H9 (cell line): ENCODE results near the gene NCOA1. TPM values are rescaled to one million over a fixed set of nuclear protein-coding genes. Genes with fewer than 3 reads are reported as not detected.

Source experiments
- DNase-seq: peaks from one replicate; pipeline ENCODE4 v3.0.0-alpha.2; 2017
- H2AFZ ChIP-seq: one replicate; pipeline ENCODE4 v1.6.1; 2013; ENCODE audit warnings: mild to moderate bottlenecking, low read length, control low read depth, moderate library complexity
- H2AK5ac ChIP-seq: 2 replicates; pipeline ENCODE4 v1.6.1; 2013; ENCODE audit warnings: low read length, control low read depth, mixed read lengths; ENCODE audit not compliant: insufficient read length
- H2BK120ac ChIP-seq: one replicate; pipeline ENCODE4 v1.6.1; 2013; ENCODE audit warnings: low read depth, mild to moderate bottlenecking, low read length, control low read depth, inconsistent platforms; ENCODE audit not compliant: poor library complexity, severe bottlenecking
- H2BK12ac ChIP-seq: 2 replicates; pipeline ENCODE4 v1.6.1; 2013; ENCODE audit warnings: low read length, control low read depth, mixed read lengths, low read depth; ENCODE audit not compliant: insufficient read length
- H2BK15ac ChIP-seq: 2 replicates; pipeline ENCODE4 v1.6.1; 2013; ENCODE audit warnings: low read depth, low read length, control low read depth
- H2BK20ac ChIP-seq: one replicate; pipeline ENCODE4 v1.6.1; 2013; ENCODE audit warnings: low read depth, mild to moderate bottlenecking, low read length, control low read depth, inconsistent platforms; ENCODE audit not compliant: poor library complexity, severe bottlenecking
- H2BK5ac ChIP-seq: 2 replicates; pipeline ENCODE4 v1.6.1; 2013; ENCODE audit warnings: low read length, control low read depth, mixed read lengths; ENCODE audit not compliant: insufficient read length
- H3K14ac ChIP-seq: 2 replicates; pipeline ENCODE4 v1.6.1; 2013; ENCODE audit warnings: low read length, control low read depth; ENCODE audit not compliant: insufficient read depth
- H3K18ac ChIP-seq: 2 replicates; pipeline ENCODE4 v1.6.1; 2013; ENCODE audit warnings: low read depth, mild to moderate bottlenecking, mixed read lengths, low read length, control low read depth; ENCODE audit not compliant: insufficient read length
- H3K23ac ChIP-seq: 2 replicates; pipeline ENCODE4 v1.6.1; 2013; ENCODE audit warnings: low read length, control low read depth, mixed read lengths, low read depth; ENCODE audit not compliant: insufficient read length
- H3K23me2 ChIP-seq: 2 replicates; pipeline ENCODE4 v1.6.1; 2013; ENCODE audit warnings: low read depth, mild to moderate bottlenecking, mixed read lengths, low read length, control low read depth; ENCODE audit not compliant: insufficient read length, poor library complexity, severe bottlenecking
- H3K27ac ChIP-seq: 2 replicates; pipeline ENCODE4 v1.5.1; 2013; ENCODE audit warnings: low read length, control low read depth, mixed read lengths, low read depth; ENCODE audit not compliant: insufficient read length
- H3K27me3 ChIP-seq: 2 replicates; pipeline ENCODE4 v1.6.1; 2013; ENCODE audit warnings: low read length, control low read depth, inconsistent platforms; ENCODE audit not compliant: insufficient read depth
- H3K4ac ChIP-seq: 2 replicates; pipeline ENCODE4 v1.6.1; 2013; ENCODE audit warnings: low read depth, mild to moderate bottlenecking, control low read depth, inconsistent platforms, low read length, moderate library complexity
- H3K4me1 ChIP-seq: 2 replicates; pipeline ENCODE4 v1.6.1; 2013; ENCODE audit warnings: low read length, control low read depth, inconsistent platforms; ENCODE audit not compliant: insufficient read depth
- H3K4me2 ChIP-seq: 2 replicates; pipeline ENCODE4 v1.6.1; 2013; ENCODE audit warnings: low read length, control low read depth, mixed read lengths; ENCODE audit not compliant: insufficient read length, insufficient read depth
- H3K56ac ChIP-seq: 2 replicates; pipeline ENCODE4 v1.6.1; 2013; ENCODE audit warnings: low read depth, mild to moderate bottlenecking, mixed read lengths, low read length, control low read depth; ENCODE audit not compliant: insufficient read length
- H3K79me1 ChIP-seq: 2 replicates; pipeline ENCODE4 v1.6.1; 2013; ENCODE audit warnings: low read depth, mild to moderate bottlenecking, moderate library complexity, low read length, control low read depth, inconsistent platforms; ENCODE audit not compliant: insufficient read depth, poor library complexity, severe bottlenecking
- H3K79me2 ChIP-seq: 2 replicates; pipeline ENCODE4 v1.6.1; 2013; ENCODE audit warnings: low read length, control low read depth, inconsistent platforms; ENCODE audit not compliant: insufficient read depth
- H3K9ac ChIP-seq: 2 replicates; pipeline ENCODE4 v1.6.1; 2013; ENCODE audit warnings: low read length, control low read depth, mixed read lengths; ENCODE audit not compliant: insufficient read length; ENCODE audit errors: extremely low read depth
- H3K9me3 ChIP-seq: one replicate; pipeline ENCODE4 v1.6.1; 2013; ENCODE audit warnings: low read depth, low read length, inconsistent platforms; ENCODE audit not compliant: control insufficient read depth
- H3T11ph ChIP-seq: one replicate; pipeline ENCODE4 v1.6.1; 2013; ENCODE audit warnings: mild to moderate bottlenecking, low read length, control low read depth, inconsistent platforms
- H4K20me1 ChIP-seq: one replicate; pipeline ENCODE4 v1.6.1; 2013; ENCODE audit not compliant: control insufficient read depth, insufficient read length, insufficient read depth
- H4K5ac ChIP-seq: 2 replicates; pipeline ENCODE4 v1.6.1; 2013; ENCODE audit warnings: low read depth, mild to moderate bottlenecking, mixed read lengths, low read length, control low read depth; ENCODE audit not compliant: insufficient read length
- H4K8ac ChIP-seq: replicated peaks from 2 replicates; pipeline ENCODE4 v1.6.1; 2013; ENCODE audit warnings: low read length, control low read depth, mixed read lengths, low read depth; ENCODE audit not compliant: insufficient read length
- H4K91ac ChIP-seq: 2 replicates; pipeline ENCODE4 v1.6.1; 2013; ENCODE audit warnings: low read depth, mild to moderate bottlenecking, moderate library complexity, mixed read lengths, low read length, control low read depth; ENCODE audit not compliant: insufficient read length
- H3K27ac Mint-ChIP-seq, 3 experiments: 2 replicates in 2 of 3; 3 replicates in 1 of 3; pipeline ENCODE4 v1.8.0; 2020 to 2021; ENCODE audit warnings: mixed read lengths in 3 of 3, mild to moderate bottlenecking in 1 of 3, moderate library complexity in 1 of 3
- H3K27me3 Mint-ChIP-seq: 2 replicates; pipeline ENCODE4 v1.8.0; 2021; ENCODE audit warnings: low read depth, mild to moderate bottlenecking, moderate library complexity, mixed read lengths
- H3K36me3 Mint-ChIP-seq, 3 experiments: 2 replicates in 2 of 3; 3 replicates in 1 of 3; pipeline ENCODE4 v1.8.0; 2020 to 2021; ENCODE audit warnings: low read depth in 3 of 3, mixed read lengths in 3 of 3; ENCODE audit not compliant: insufficient read depth in 1 of 3
- H3K4me1 Mint-ChIP-seq, 2 experiments: 2 replicates each; pipeline ENCODE4 v1.8.0; 2020; ENCODE audit warnings: mixed read lengths in 2 of 2
- H3K4me3 Mint-ChIP-seq, 2 experiments: 2 replicates in 1 of 2; 3 replicates in 1 of 2; pipeline ENCODE4 v1.8.0; 2020 to 2021; ENCODE audit warnings: mild to moderate bottlenecking in 2 of 2, mixed read lengths in 2 of 2, moderate library complexity in 1 of 2
- H3K9me3 Mint-ChIP-seq, 2 experiments: 2 replicates in 1 of 2; 3 replicates in 1 of 2; pipeline ENCODE4 v1.8.0; 2020; ENCODE audit warnings: mild to moderate bottlenecking in 2 of 2, mixed read lengths in 2 of 2, moderate library complexity in 1 of 2
- CTCF ChIP-seq: fragments of 200-600 bp; sonication (generic); conservative IDR thresholded peaks from 3 replicates; pipeline ENCODE4 v1.8.0; 2021; ENCODE audit warnings: antibody characterized with exemption, mild to moderate bottlenecking
- WGBS: extraction: QIAGEN DNeasy Blood & Tissue Kit; methylation state at CpG from one replicate; pipeline ENCODE4 v1.1.7; 2013; ENCODE audit warnings: missing lambda C conversion rate, low lambda C conversion rate, mixed read lengths; ENCODE audit not compliant: insufficient read length; ENCODE audit errors: extremely low coverage; 5-methylcytosine and 5-hydroxymethylcytosine counted together
- total RNA-seq: library from RNA; stranded (reverse); gene quantifications from 2 replicates; pipeline ENCODE4 v1.2.1, GENCODE V29; 2021

The NCOA1 gene
- total RNA-seq, 1 experiment from 2014 or later, result 14.8 TPM

DNA sequence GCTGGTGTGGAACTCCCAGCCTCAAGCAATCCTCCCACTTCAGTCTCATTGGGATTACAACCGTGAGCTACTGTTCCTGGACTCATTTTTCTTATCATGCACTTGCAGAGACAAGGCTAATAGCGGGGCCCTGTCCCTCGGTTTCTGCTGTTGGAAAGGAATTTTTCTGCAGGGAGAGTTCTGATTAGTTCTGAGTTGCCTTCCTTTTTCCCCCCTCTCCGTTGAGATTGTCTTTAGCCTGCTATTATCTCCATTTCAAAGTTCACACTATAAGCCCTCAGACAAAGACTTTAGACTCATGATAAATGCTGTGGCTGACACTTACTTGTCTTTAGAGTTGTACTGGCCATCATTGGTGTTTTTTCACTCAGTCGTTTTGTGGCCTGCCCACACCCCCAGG is 97.2 kb downstream of the NCOA1 start:
- H3K56ac ChIP-seq, result no peak overlapping the region
- H3K23ac ChIP-seq, result no peak overlapping the region
- no peak overlapping the region for H4K5ac ChIP-seq
- WGBS, result no CpG with 5 or more reads among the region's 5 CpGs
- no peak overlapping the region for H2BK15ac ChIP-seq
- no peaks in the 10 kb centered on the region for H3K23me2 ChIP-seq
- H3K27ac ChIP-seq, result no peak overlapping the region
- no peak overlapping the region for H2BK20ac ChIP-seq
- no peak for TF ChIP-seq CTCF
- H3K79me2 ChIP-seq, result no peaks in the 10 kb centered on the region
- no peak overlapping the region for H3K9ac ChIP-seq
- no peak overlapping the region for H3T11ph ChIP-seq
- no peak for DNase-seq
- H2BK5ac ChIP-seq, result no peak overlapping the region
- no peaks in the 10 kb centered on the region for H3K36me3 Mint-ChIP-seq
- no peak overlapping the region for H2AFZ ChIP-seq
- H3K4me1 ChIP-seq, result no peaks in the 10 kb centered on the region
- no peak overlapping the region for H2AK5ac ChIP-seq
- no peak overlapping the region for H3K27ac Mint-ChIP-seq
- H2BK120ac ChIP-seq, result no peak overlapping the region
- H3K18ac ChIP-seq, result no peak overlapping the region
- no peaks in the 10 kb centered on the region for H3K9me3 Mint-ChIP-seq
- H3K27me3 Mint-ChIP-seq, result no peaks in the 10 kb centered on the region
- H3K27me3 ChIP-seq, result no peaks in the 10 kb centered on the region
- no peaks in the 10 kb centered on the region for H4K20me1 ChIP-seq
- H4K91ac ChIP-seq, result no peak overlapping the region
- no peak overlapping the region for H3K4me2 ChIP-seq
- no peak overlapping the region for H4K8ac ChIP-seq
- H3K4ac ChIP-seq, result no peak overlapping the region
- no peak overlapping the region for H3K4me3 Mint-ChIP-seq
- no peaks in the 10 kb centered on the region for H3K79me1 ChIP-seq
- no peak overlapping the region for H2BK12ac ChIP-seq
- H3K14ac ChIP-seq, result no peak overlapping the region
- peaks cover 10% of the 10 kb centered on the region in 2 experiments for H3K4me1 Mint-ChIP-seq
- H3K9me3 ChIP-seq, result no peaks in the 10 kb centered on the region
